ENCODE data around the gene LRRC56.
A peak's percentile ranks its signal among the peaks of the same experiment; 100 is the strongest.
"Not testable (repeated sequence)": the region's sequence is repeated elsewhere in the genome, so short reads cannot be mapped to it uniquely, and the experiment has no call there.

Gene LRRC56

GRCh38 chr11:559020-559620 lies 21.8 kb downstream of the LRRC56 start:
- no peak for DNase-seq (ENCODE audit: low read depth)

GRCh38 chr11:559712-560304 lies 22.5 kb downstream of the LRRC56 start:
- DNase-seq (ENCODE audit: low read depth) = no peak

GRCh38 chr11:560305-561147 lies 23.2 kb downstream of the LRRC56 start, which contains the start of the genes LMNTD2 and RASSF7:
Gene LMNTD2, minus strand, starts transcription at chr11:560738. Its CDS starts 22 bp downstream, at chr11:560716.
Gene RASSF7, plus strand, starts transcription at chr11:560970. Its CDS starts 799 bp downstream, at chr11:561769.
- DNase-seq (ENCODE audit: low read depth) = peak; percentile 79

- peak; percentile 11 for DNase-seq (ENCODE audit: low read depth)
Observed at GRCh38 chr11:561148-562003, 24.0 kb downstream of the LRRC56 start.

GRCh38 chr11:562046-562645 lies 24.8 kb downstream of the LRRC56 start:
- no peak for DNase-seq (ENCODE audit: low read depth)

GRCh38 chr11:563066-563811 lies 25.9 kb downstream of the LRRC56 start:
- DNase-seq (ENCODE audit: low read depth) = no peak

- no peak for DNase-seq (ENCODE audit: low read depth)
Observed at GRCh38 chr11:563812-564578, 26.7 kb downstream of the LRRC56 start.

GRCh38 chr11:565921-566509 lies 28.7 kb downstream of the LRRC56 start:
- no peak for DNase-seq (ENCODE audit: low read depth)

- no peak for DNase-seq (ENCODE audit: low read depth)
Observed at GRCh38 chr11:567011-567628, 29.8 kb downstream of the LRRC56 start.

- no peak for DNase-seq (ENCODE audit: low read depth)
Observed at GRCh38 chr11:567629-568292, 30.4 kb downstream of the LRRC56 start.

GRCh38 chr11:568306-569157 lies 31.2 kb downstream of the LRRC56 start:
- DNase-seq (ENCODE audit: low read depth) = peak; percentile 85

GRCh38 chr11:569158-569885 lies 32.0 kb downstream of the LRRC56 start:
- DNase-seq (ENCODE audit: low read depth) = no peak

- no peak for DNase-seq (ENCODE audit: low read depth)
Observed at GRCh38 chr11:571802-572185, 34.5 kb downstream of the LRRC56 start.

GRCh38 chr11:573146-573759 lies 35.9 kb downstream of the LRRC56 start:
- no peak for DNase-seq (ENCODE audit: low read depth)

- DNase-seq (ENCODE audit: low read depth) = not testable (repeated sequence)
Observed at GRCh38 chr11:574031-574570, 36.8 kb downstream of the LRRC56 start.

- no peak for DNase-seq (ENCODE audit: low read depth)
Observed at GRCh38 chr11:574632-575312, 37.4 kb downstream of the LRRC56 start.
